ENCODE results near the gene SLC30A1. TPM values are rescaled to one million over a fixed set of nuclear protein-coding genes. Genes with fewer than 3 reads are reported as not detected.
A peak's percentile ranks its signal among the peaks of the same experiment; 100 is the strongest.
"Not testable (repeated sequence)": the region's sequence is repeated elsewhere in the genome, so short reads cannot be mapped to it uniquely, and the experiment has no call there.

Gene SLC30A1, protein sequence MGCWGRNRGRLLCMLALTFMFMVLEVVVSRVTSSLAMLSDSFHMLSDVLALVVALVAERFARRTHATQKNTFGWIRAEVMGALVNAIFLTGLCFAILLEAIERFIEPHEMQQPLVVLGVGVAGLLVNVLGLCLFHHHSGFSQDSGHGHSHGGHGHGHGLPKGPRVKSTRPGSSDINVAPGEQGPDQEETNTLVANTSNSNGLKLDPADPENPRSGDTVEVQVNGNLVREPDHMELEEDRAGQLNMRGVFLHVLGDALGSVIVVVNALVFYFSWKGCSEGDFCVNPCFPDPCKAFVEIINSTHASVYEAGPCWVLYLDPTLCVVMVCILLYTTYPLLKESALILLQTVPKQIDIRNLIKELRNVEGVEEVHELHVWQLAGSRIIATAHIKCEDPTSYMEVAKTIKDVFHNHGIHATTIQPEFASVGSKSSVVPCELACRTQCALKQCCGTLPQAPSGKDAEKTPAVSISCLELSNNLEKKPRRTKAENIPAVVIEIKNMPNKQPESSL
- 1 to 10 TPM; 1.3 to 3.0 (median 2.1) TPM for total RNA-seq

DNA sequence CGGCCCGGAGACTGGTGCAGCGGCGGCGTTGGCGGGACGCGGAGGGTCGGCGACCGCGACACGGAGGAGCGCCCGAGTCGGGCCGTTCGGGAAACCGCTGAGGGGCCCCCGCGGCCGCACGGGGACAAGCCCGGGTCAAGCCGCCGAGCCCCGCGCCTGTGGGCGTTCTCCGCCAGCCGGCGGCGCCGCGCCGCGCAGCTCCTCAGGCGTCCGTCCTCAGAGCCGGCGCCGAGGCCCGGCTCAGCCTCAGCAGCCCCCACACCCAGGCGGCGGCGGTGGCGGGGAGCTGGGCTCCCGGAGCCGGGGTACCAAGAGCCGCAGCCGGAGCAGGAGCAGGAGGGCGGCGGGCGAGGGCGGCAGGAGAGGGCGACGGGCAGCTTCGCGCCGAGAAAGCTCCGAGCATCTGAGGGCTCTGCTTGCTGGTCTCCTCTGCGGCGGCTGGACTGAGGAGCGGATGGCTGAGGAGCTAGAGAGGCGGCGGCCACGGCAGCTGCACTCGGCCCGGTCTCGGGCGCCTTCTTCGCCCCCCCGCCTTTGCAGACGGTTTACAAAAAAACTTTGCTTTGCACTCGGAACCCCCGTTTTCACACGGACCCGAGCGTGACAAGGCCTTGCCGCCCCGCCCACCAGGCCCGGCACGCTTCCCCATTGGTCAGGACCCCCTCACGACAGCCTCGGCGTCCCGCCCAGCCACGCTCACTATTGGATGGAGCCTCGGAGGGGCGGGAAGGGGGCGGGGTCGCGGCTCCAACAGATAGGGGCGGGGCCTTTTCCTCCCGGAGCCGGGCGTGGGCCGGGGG is at the start of gene SLC30A1:
TSS of gene SLC30A1 (minus strand) at position 522 of the 800 bp plus-strand sequence. CDS start 549 bp downstream, outside the sequence.
- ATAC-seq: peak; percentile 89
- Histone ChIP-seq H3K4me1 (peaks cover 26 to 30% of the 10 kb centered on the region in 2 donors), H3K9me3 (no peaks in the 10 kb centered on the region), H3K36me3 (peaks cover 0 to 14% of the 10 kb centered on the region in 2 donors), H3K27me3 (no peaks in the 10 kb centered on the region), H3K4me3 (peak within 1 kb of the TSS; percentile 76 to 88 (median 84)), H3K27ac (peak within 1 kb of the TSS; percentile 78 to 90 (median 86))
- in situ Hi-C loops (cut with MboI; ENCODE audit: low sequenced_read_pairs in 4 of 4) (loop anchor here in 1 of 4 donors (10.0 kb wide), 1 partner anchor 76 kb away; no protein-coding TSS in a partner anchor), intact Hi-C loops (cut with DNase I; ENCODE audit: low total_unique reads) (loop anchor here (1.0 to 10.0 kb wide), 6 partner anchors 64 to 456 kb away; partner anchors contain the start of genes DTL, INTS7 and RCOR3)
- DNase-seq: peak; percentile 97 to 98
- TF ChIP-seq, protein P1, sequence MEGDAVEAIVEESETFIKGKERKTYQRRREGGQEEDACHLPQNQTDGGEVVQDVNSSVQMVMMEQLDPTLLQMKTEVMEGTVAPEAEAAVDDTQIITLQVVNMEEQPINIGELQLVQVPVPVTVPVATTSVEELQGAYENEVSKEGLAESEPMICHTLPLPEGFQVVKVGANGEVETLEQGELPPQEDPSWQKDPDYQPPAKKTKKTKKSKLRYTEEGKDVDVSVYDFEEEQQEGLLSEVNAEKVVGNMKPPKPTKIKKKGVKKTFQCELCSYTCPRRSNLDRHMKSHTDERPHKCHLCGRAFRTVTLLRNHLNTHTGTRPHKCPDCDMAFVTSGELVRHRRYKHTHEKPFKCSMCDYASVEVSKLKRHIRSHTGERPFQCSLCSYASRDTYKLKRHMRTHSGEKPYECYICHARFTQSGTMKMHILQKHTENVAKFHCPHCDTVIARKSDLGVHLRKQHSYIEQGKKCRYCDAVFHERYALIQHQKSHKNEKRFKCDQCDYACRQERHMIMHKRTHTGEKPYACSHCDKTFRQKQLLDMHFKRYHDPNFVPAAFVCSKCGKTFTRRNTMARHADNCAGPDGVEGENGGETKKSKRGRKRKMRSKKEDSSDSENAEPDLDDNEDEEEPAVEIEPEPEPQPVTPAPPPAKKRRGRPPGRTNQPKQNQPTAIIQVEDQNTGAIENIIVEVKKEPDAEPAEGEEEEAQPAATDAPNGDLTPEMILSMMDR (IDR thresholded peaks at IDR 0.05 in 4 of 5, conservative IDR thresholded peaks at IDR 0.05 in 1 of 5): no peak
- peak; percentile 77 to 87 for TF ChIP-seq POLR2A (IDR thresholded peaks at IDR 0.05)

DNA sequence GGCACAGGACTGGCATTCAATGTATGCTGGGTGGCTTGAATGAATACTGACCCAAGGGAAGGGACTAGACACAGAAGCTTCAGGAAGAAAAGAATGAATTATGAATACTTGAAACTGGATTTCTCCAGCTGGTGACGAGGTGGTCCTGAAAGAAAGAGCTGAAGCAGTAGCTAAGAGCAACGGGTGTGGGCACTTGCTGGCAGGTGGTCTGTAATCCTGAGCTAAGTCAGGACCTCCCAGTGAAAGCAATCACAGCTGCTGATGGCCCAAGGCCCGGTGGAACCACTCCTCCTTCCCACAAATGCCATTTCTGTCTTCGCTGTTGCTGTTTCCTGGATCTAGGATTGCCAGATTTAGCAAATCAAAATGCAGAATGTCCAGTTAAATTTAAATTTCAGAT is 49.5 kb upstream of the SLC30A1 start:
- no peak overlapping the region for H3K27ac ChIP-seq

DNA sequence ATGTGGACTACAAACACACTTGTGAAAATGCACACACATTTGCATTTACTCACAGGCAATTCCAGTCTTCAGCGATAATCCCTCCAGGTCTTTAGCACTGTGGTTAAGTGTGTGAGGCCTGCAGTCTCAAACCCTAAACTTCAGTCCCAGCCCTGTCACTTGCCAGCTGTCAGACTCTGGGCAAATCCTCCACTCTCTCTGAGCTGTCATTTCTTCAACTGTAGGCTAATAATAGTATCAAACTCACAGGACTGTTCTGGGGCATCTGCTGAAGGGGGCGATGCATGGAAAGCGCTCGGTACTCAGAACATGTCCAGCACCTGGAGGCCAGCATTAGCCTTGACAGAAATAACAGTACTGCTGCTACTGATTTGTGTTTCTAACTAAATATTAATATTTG is 48.3 kb upstream of the SLC30A1 start:
- in situ Hi-C loops (cut with MboI; ENCODE audit: low sequenced_read_pairs in 4 of 4) (no loop called here), intact Hi-C loops (cut with DNase I; ENCODE audit: low total_unique reads) (no loop called here)
- no peak for DNase-seq
- no peak for ATAC-seq
- TF ChIP-seq, protein P1 (IDR thresholded peaks at IDR 0.05 in 4 of 5, conservative IDR thresholded peaks at IDR 0.05 in 1 of 5): no peak
- no peak for TF ChIP-seq POLR2A (IDR thresholded peaks at IDR 0.05)
- no peak overlapping the region for H3K27ac ChIP-seq
- no peaks in the 10 kb centered on the region for H3K4me1 ChIP-seq
- H3K36me3 ChIP-seq: no peaks in the 10 kb centered on the region
- H3K9me3 ChIP-seq: no peaks in the 10 kb centered on the region
- no peak overlapping the region for H3K4me3 ChIP-seq
- H3K27me3 ChIP-seq: no peaks in the 10 kb centered on the region

More for the DNA sequence above, 49.5 kb upstream of the SLC30A1 start:
- Histone ChIP-seq H3K36me3 (no peaks in the 10 kb centered on the region), H3K4me1 (no peaks in the 10 kb centered on the region), H3K4me3 (no peak overlapping the region), H3K9me3 (no peaks in the 10 kb centered on the region), H3K27me3 (no peaks in the 10 kb centered on the region)
- intact Hi-C loops (cut with DNase I; ENCODE audit: low total_unique reads): no loop called here
- DNase-seq (no peak), ATAC-seq (no peak)
- in situ Hi-C loops (cut with MboI; ENCODE audit: low sequenced_read_pairs in 4 of 4): no loop called here
- TF ChIP-seq, protein P1 (IDR thresholded peaks at IDR 0.05 in 4 of 5, conservative IDR thresholded peaks at IDR 0.05 in 1 of 5): no peak
- no peak for TF ChIP-seq POLR2A (IDR thresholded peaks at IDR 0.05)

DNA sequence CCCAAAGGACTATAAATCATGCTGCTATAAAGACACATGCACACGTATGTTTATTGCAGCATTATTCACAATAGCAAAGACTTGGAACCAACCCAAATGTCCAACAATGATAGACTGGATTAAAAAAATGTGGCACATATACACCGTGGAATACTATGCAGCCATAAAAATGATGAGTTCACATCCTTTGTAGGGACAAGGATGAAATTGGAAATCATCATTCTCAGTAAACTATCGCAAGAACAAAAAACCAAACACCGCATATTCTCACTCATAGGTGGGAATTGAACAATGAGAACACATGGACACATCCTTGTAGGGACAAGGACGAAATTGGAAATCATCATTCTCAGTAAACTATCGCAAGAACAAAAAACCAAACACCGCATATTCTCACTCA is 46.9 kb upstream of the SLC30A1 start:
- in situ Hi-C loops (cut with MboI; ENCODE audit: low sequenced_read_pairs in 4 of 4); H3K27ac ChIP-seq; intact Hi-C loops (cut with DNase I; ENCODE audit: low total_unique reads); H3K36me3 ChIP-seq; H3K4me3 ChIP-seq; ATAC-seq; H3K9me3 ChIP-seq; DNase-seq; H3K27me3 ChIP-seq; H3K4me1 ChIP-seq: not testable (repeated sequence)

DNA sequence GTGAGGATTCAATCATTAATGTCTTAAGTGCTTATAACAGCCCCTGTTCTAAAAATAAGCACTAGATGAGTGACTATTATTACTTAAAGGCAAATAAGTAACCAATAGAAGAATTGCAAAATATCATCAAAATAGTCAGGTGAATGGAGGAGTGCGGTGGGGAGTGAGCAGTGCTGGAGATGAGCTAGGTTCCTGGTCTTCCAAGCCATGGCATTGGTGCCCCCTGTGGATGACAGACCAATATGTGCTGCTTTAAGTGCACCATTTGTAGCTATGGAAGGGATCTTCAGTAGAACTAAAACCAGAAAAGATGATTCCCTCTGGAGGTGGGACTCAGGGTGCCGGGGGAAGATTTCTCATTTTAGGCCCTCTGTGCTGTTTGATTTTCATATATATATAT is 46.1 kb upstream of the SLC30A1 start:
- H3K36me3 ChIP-seq: no peaks in the 10 kb centered on the region
- intact Hi-C loops (cut with DNase I; ENCODE audit: low total_unique reads) (no loop called here), in situ Hi-C loops (cut with MboI; ENCODE audit: low sequenced_read_pairs in 4 of 4) (no loop called here)
- DNase-seq (no peak), ATAC-seq (no peak)
- no peaks in the 10 kb centered on the region for H3K27me3 ChIP-seq
- H3K4me1 ChIP-seq: no peaks in the 10 kb centered on the region
- no peak overlapping the region for H3K27ac ChIP-seq
- H3K4me3 ChIP-seq: no peak overlapping the region
- TF ChIP-seq, protein P1 (IDR thresholded peaks at IDR 0.05 in 4 of 5, conservative IDR thresholded peaks at IDR 0.05 in 1 of 5): no peak
- no peak for TF ChIP-seq POLR2A (IDR thresholded peaks at IDR 0.05)
- no peaks in the 10 kb centered on the region for H3K9me3 ChIP-seq
